H1 (cell line): ENCODE results near the gene FAM181A. TPM values are rescaled to one million over a fixed set of nuclear protein-coding genes. Genes with fewer than 3 reads are reported as not detected.

ENCODE experiments used
- CTCF ChIA-PET: fragments of 300-600 bp; sonication (Branson Sonifier 250); formaldehyde crosslinking; loops from one replicate; lab custom pipeline; 2021; ENCODE audit not compliant: partially characterized antibody; lab: Charles Lee
- POLR2A ChIA-PET: fragments of 300-600 bp; sonication (Branson Sonifier 250); formaldehyde crosslinking; loops from one replicate; lab custom pipeline; 2021; ENCODE audit warnings: inconsistent platforms; ENCODE audit not compliant: partially characterized antibody; lab: Charles Lee
- DNase-seq, 2 experiments: peaks; one replicate each; pipeline versions ENCODE4 v3.0.0 to v3.0.0-alpha.2; 2010 to 2022; ENCODE audit warnings: low spot score in 2 of 2, low read depth in 1 of 2, mixed read lengths in 1 of 2
- FAIRE-seq: peaks from 2 replicates; lab custom pipeline; 2011; peaks lifted over from hg19 to GRCh38; lab: Jason Lieb, UNC
- H2AFZ ChIP-seq: 2 replicates; pipeline ENCODE4 v1.8.1; 2012; ENCODE audit warnings: low read length, inconsistent platforms
- H2AK5ac ChIP-seq: 2 replicates; pipeline ENCODE4 v1.6.1; 2013; ENCODE audit warnings: low read depth, low read length
- H2BK120ac ChIP-seq: replicated peaks from 2 replicates; pipeline ENCODE3; 2013; ENCODE audit warnings: low read depth, low read length, inconsistent platforms
- H2BK12ac ChIP-seq: 2 replicates; pipeline ENCODE4 v1.6.1; 2013; ENCODE audit warnings: low read depth, low read length
- H2BK15ac ChIP-seq: 2 replicates; pipeline ENCODE4 v1.6.1; 2013; ENCODE audit warnings: low read length
- H2BK20ac ChIP-seq: 2 replicates; pipeline ENCODE4 v1.6.1; 2013; ENCODE audit warnings: low read length
- H2BK5ac ChIP-seq: 2 replicates; pipeline ENCODE4 v1.6.1; 2013; ENCODE audit warnings: low read depth, low read length
- H3K14ac ChIP-seq: 2 replicates; pipeline ENCODE4 v1.6.1; 2013; ENCODE audit warnings: inconsistent platforms; ENCODE audit not compliant: insufficient read length
- H3K18ac ChIP-seq: 2 replicates; pipeline ENCODE4 v1.6.1; 2013; ENCODE audit warnings: low read length; ENCODE audit errors: extremely low read depth
- H3K23ac ChIP-seq: 2 replicates; pipeline ENCODE4 v1.6.1; 2013; ENCODE audit warnings: inconsistent platforms; ENCODE audit not compliant: insufficient read length
- H3K23me2 ChIP-seq: 2 replicates; pipeline ENCODE4 v1.6.1; 2013; ENCODE audit warnings: low read depth, low read length
- H3K27ac ChIP-seq: 2 replicates; pipeline ENCODE4 v1.6.1; 2011; ENCODE audit warnings: low read depth, low read length, inconsistent platforms
- H3K27me3 ChIP-seq, 4 experiments: replicated peaks in 1 of 4; 1 replicate in 1 of 4; 2 replicates in 3 of 4; pipeline versions ENCODE4 v1.6.1 to v1.8.1; 2011 to 2013; ENCODE audit warnings: low read length in 3 of 4, mild to moderate bottlenecking in 3 of 4, inconsistent platforms in 2 of 4, mixed read lengths in 2 of 4, moderate library complexity in 1 of 4; ENCODE audit not compliant: control insufficient read depth in 3 of 4, insufficient read depth in 3 of 4; ENCODE audit errors: extremely low read depth in 1 of 4
- H3K36me3 ChIP-seq, 4 experiments: 2 replicates each; pipeline versions ENCODE4 v1.6.1 to v1.8.1; 2011 to 2013; ENCODE audit warnings: mild to moderate bottlenecking in 4 of 4, low read length in 3 of 4, moderate library complexity in 2 of 4, control low read depth in 1 of 4, inconsistent platforms in 1 of 4; ENCODE audit not compliant: insufficient read depth in 4 of 4, control insufficient read depth in 2 of 4
- H3K4ac ChIP-seq: replicated peaks from 2 replicates; pipeline ENCODE3; 2013; ENCODE audit warnings: low read length, low read depth, mixed read lengths, inconsistent platforms; ENCODE audit not compliant: insufficient read length
- H3K4me1 ChIP-seq, 4 experiments: replicated peaks in 1 of 4; 1 replicate in 1 of 4; 2 replicates in 3 of 4; pipeline versions ENCODE4 v1.6.1 to v1.8.1; 2011 to 2013; ENCODE audit warnings: low read length in 3 of 4, inconsistent platforms in 2 of 4, mixed read lengths in 1 of 4; ENCODE audit not compliant: insufficient read depth in 4 of 4, control insufficient read depth in 3 of 4
- H3K4me2 ChIP-seq, 2 experiments: 2 replicates each; pipeline versions ENCODE4 v1.6.1 to v1.8.1; 2011 to 2013; ENCODE audit warnings: low read depth in 2 of 2, low read length in 2 of 2, control low read depth in 1 of 2, inconsistent platforms in 1 of 2, mild to moderate bottlenecking in 1 of 2; ENCODE audit not compliant: insufficient read depth in 1 of 2
- H3K4me3 ChIP-seq, 4 experiments: fragments of 200-600, 300-600 bp in 1 of 4; sonication (generic), shearing (Covaris generic), sonication (Bioruptor Twin) in 1 of 4; 2 replicates each; pipeline versions ENCODE4 v1.5.1 to v1.8.1; 2011 to 2016; ENCODE audit warnings: low read length in 4 of 4, low read depth in 3 of 4, control low read depth in 2 of 4, inconsistent platforms in 2 of 4, mild to moderate bottlenecking in 2 of 4, mixed read lengths in 1 of 4, moderate library complexity in 1 of 4; ENCODE audit not compliant: insufficient read depth in 2 of 4; ENCODE audit errors: extremely low read depth in 1 of 4
- H3K56ac ChIP-seq: replicated peaks from 2 replicates; pipeline ENCODE3; 2013; ENCODE audit warnings: low read depth, mild to moderate bottlenecking, mixed read lengths, low read length, inconsistent platforms; ENCODE audit not compliant: insufficient read length
- H3K79me1 ChIP-seq: 2 replicates; pipeline ENCODE4 v1.6.1; 2013; ENCODE audit warnings: low read depth, low read length, control low read depth
- H3K79me2 ChIP-seq, 2 experiments: 2 replicates each; pipeline versions ENCODE4 v1.6.1 to v1.8.1; 2012 to 2013; ENCODE audit warnings: low read length in 2 of 2, mild to moderate bottlenecking in 2 of 2, inconsistent platforms in 1 of 2; ENCODE audit not compliant: insufficient read depth in 2 of 2, control insufficient read depth in 1 of 2
- H3K9ac ChIP-seq, 4 experiments: replicated peaks in 1 of 4; 1 replicate in 1 of 4; 2 replicates in 3 of 4; pipeline versions ENCODE4 v1.6.1 to v1.8.1; 2011 to 2013; ENCODE audit warnings: low read depth in 3 of 4, low read length in 3 of 4, control low read depth in 2 of 4, mild to moderate bottlenecking in 2 of 4, moderate library complexity in 2 of 4, inconsistent platforms in 1 of 4; ENCODE audit errors: extremely low read depth in 1 of 4
- H3K9me3 ChIP-seq, 2 experiments: 2 replicates each; pipeline versions ENCODE4 v1.6.1 to v1.8.1; 2012 to 2013; ENCODE audit warnings: mild to moderate bottlenecking in 2 of 2, moderate library complexity in 2 of 2, control low read depth in 1 of 2, inconsistent platforms in 1 of 2, low read depth in 1 of 2, low read length in 1 of 2, mixed read lengths in 1 of 2; ENCODE audit not compliant: insufficient read depth in 2 of 2
- H4K20me1 ChIP-seq, 2 experiments: replicated peaks in 1 of 2; 2 replicates each; pipeline versions ENCODE3 to v1.8.1; 2011 to 2013; ENCODE audit warnings: inconsistent platforms in 2 of 2, low read length in 2 of 2, mild to moderate bottlenecking in 1 of 2; ENCODE audit not compliant: insufficient read depth in 2 of 2, control insufficient read depth in 1 of 2
- H4K5ac ChIP-seq: 2 replicates; pipeline ENCODE4 v1.6.1; 2013; ENCODE audit warnings: low read length, low read depth, mixed read lengths, inconsistent platforms; ENCODE audit not compliant: insufficient read length
- H4K8ac ChIP-seq: 2 replicates; pipeline ENCODE4 v1.8.0; 2013; ENCODE audit warnings: mild to moderate bottlenecking, moderate library complexity, low read length, inconsistent platforms; ENCODE audit not compliant: insufficient read depth; ENCODE audit errors: extremely low read depth
- H4K91ac ChIP-seq: replicated peaks from 2 replicates; pipeline ENCODE3; 2013; ENCODE audit warnings: low read length, mixed read lengths, inconsistent platforms; ENCODE audit not compliant: insufficient read length
- CTBP2 ChIP-seq: IDR thresholded peaks from 2 replicates; pipeline ENCODE4 v1.7.0; 2011; ENCODE audit warnings: borderline replicate concordance, mild to moderate bottlenecking, moderate library complexity, mixed read lengths, low read length; ENCODE audit not compliant: insufficient read depth, insufficient read length
- EZH2 ChIP-seq: fragments of 200-600 bp; sonication (generic); IDR thresholded peaks from 2 replicates; pipeline ENCODE4 v1.7.1; 2012; ENCODE audit warnings: low read depth, mild to moderate bottlenecking, moderate library complexity, low read length, inconsistent platforms; ENCODE audit not compliant: severe bottlenecking
- NRF1 ChIP-seq: IDR thresholded peaks from 2 replicates; pipeline ENCODE4 v1.6.1; 2011; ENCODE audit warnings: mild to moderate bottlenecking, low read depth, low read length, improper control_type of control experiment
- POLR2A ChIP-seq, 2 experiments: IDR thresholded peaks; 1 replicate in 1 of 2; 2 replicates in 1 of 2; pipeline ENCODE4 v1.6.1; 2011; ENCODE audit warnings: low read depth in 2 of 2, low read length in 2 of 2, mild to moderate bottlenecking in 2 of 2; ENCODE audit errors: control extremely low read depth in 1 of 2
- RFX5 ChIP-seq: IDR thresholded peaks from 2 replicates; pipeline ENCODE4 v1.6.1; 2011; ENCODE audit warnings: low read depth, low read length, improper control_type of control experiment, borderline replicate concordance
- RNF2 ChIP-seq: fragments of 200-900, 300-1000 bp; sonication (generic); IDR thresholded peaks from 2 replicates; pipeline ENCODE4 v1.7.1; 2016; ENCODE audit warnings: borderline replicate concordance, low read depth, mild to moderate bottlenecking, antibody characterized with exemption, low read length; ENCODE audit not compliant: poor library complexity, severe bottlenecking; ENCODE audit errors: missing control alignments
- SP2 ChIP-seq: IDR thresholded peaks from 2 replicates; pipeline ENCODE4 v1.6.1; 2012; ENCODE audit warnings: mild to moderate bottlenecking, low read length, inconsistent platforms
- ZNF274 ChIP-seq: IDR thresholded peaks from 2 replicates; pipeline ENCODE4 v1.7.0; 2012; ENCODE audit warnings: low read length, borderline replicate concordance; ENCODE audit errors: extremely low read depth
- WGBS, 2 experiments: shearing (Covaris generic) in 1 of 2; methylation state at CpG; one replicate each; pipeline versions ENCODE4 v1.1.6 to v1.1.7; 2013 to 2015; ENCODE audit warnings: low lambda C conversion rate in 2 of 2, mixed read lengths in 2 of 2, inconsistent platforms in 1 of 2, low coverage in 1 of 2, missing lambda C conversion rate in 1 of 2; ENCODE audit not compliant: insufficient replicate concordance in 2 of 2, insufficient coverage in 1 of 2, insufficient read length in 1 of 2; ENCODE audit errors: extremely low coverage in 1 of 2, missing lambda C conversion rate in 1 of 2; 5-methylcytosine and 5-hydroxymethylcytosine counted together
- polyA plus RNA-seq, 7 experiments: library from polyadenylated mRNA; depleted of rRNA in 3 of 7; stranded (reverse) in 5 of 7; unstranded in 2 of 7; fragments of >200 nt in 5 of 7; fragments of 200-250 nt in 2 of 7; gene quantifications; 1 replicate in 5 of 7; 2 replicates in 1 of 7; 4 replicates in 1 of 7; pipeline versions ENCODE4 v1.2.1 to v1.2.3, GENCODE V29; 2011 to 2013; ENCODE audit warnings: missing spikeins in 2 of 7, mixed read lengths in 2 of 7
- total RNA-seq: library from RNA; stranded (reverse); fragmentation: NEBNext Ultra II Directional; extraction: Animal tissue kit (Norgen Biotek cat#: 25700); gene quantifications from 2 replicates; pipeline ENCODE4 v1.2.1, GENCODE V29; 2021

The FAM181A gene
- total and polyA plus RNA-seq, 2 of the 8 experiments (the other 6 are each of a cell fraction or from before 2014, with no cell fraction given): not detected

- POLR2A ChIA-PET: no interaction called here
- H2BK5ac ChIP-seq: no peak overlapping the region
Observed at GRCh38 chr14:93914278-93914677, 12.9 kb upstream of the FAM181A start.

More at GRCh38 chr14:93914278-93914677, 12.9 kb upstream of the FAM181A start:
- 88% methylated on average over 4 of the region's 4 CpGs; no CpG with 5 or more reads in 1 of the 2 experiments for WGBS, 2 experiments
- FAIRE-seq (no peak), DNase-seq (no peak)
- Histone ChIP-seq H3K23me2 (no peaks in the 10 kb centered on the region), H3K36me3 (no peaks in the 10 kb centered on the region), H2BK20ac (no peak overlapping the region), H3K18ac (no peak overlapping the region), H3K79me1 (no peaks in the 10 kb centered on the region), H2BK120ac (no peak overlapping the region), H4K91ac (no peak overlapping the region), H2AFZ (no peak overlapping the region), H2BK12ac (no peak overlapping the region), H4K8ac (no peak overlapping the region), H4K20me1 (no peaks in the 10 kb centered on the region), H3K4ac (no peak overlapping the region), H3K4me3 (no peak overlapping the region), H3K27ac (no peak overlapping the region), H3K4me1 (no peaks in the 10 kb centered on the region), H3K9ac (no peak overlapping the region), H3K56ac (no peak overlapping the region), H3K4me2 (no peak overlapping the region), H3K14ac (no peak overlapping the region), H2AK5ac (no peak overlapping the region), H3K23ac (no peak overlapping the region), H3K79me2 (no peaks in the 10 kb centered on the region), H4K5ac (no peak overlapping the region), H3K27me3 (no peaks in the 10 kb centered on the region), H2BK15ac (no peak overlapping the region), H3K9me3 (no peaks in the 10 kb centered on the region)
- CTCF ChIA-PET: interaction anchor here (1.7 to 3.3 kb wide), 4 partner anchors 8 to 17 kb away, joined by 7 to 17 read pairs (median 10); no protein-coding TSS in a partner anchor
- TF ChIP-seq EZH2 (no peak), CTBP2 (no peak), POLR2A (IDR thresholded peaks at IDR 0.05; ENCODE audit: control extremely low read depth in 1 of 2, low read depth in 2 of 2, low read length in 2 of 2) (no peak), ZNF274 (no peak), RFX5 (no peak), RNF2 (no peak), SP2 (no peak), NRF1 (no peak)
